HEK293 (cell line): Measurements from ENCODE around the gene PITPNC1.

Experiments
- CTCF ChIA-PET: fragments of 350-600 bp; formaldehyde crosslinking; extraction: SDS; loops from one replicate; lab custom pipeline; 2021; ENCODE audit warnings: antibody characterized with exemption; lab: Yijun Ruan, JAX
- POLR2A ChIA-PET: fragments of 300-600 bp; formaldehyde crosslinking; extraction: SDS; loops from one replicate; lab custom pipeline; 2020; ENCODE audit warnings: antibody characterized with exemption, inconsistent platforms; lab: Yijun Ruan, JAX
- H3K27ac ChIP-seq: fragments of 200-500 bp; sonication (Bioruptor generic); 2 replicates; pipeline ENCODE4 v1.5.1; 2014; ENCODE audit warnings: low read depth, low read length, control low read depth, inconsistent platforms; ENCODE audit errors: extremely low read depth
- H3K36me3 ChIP-seq, 2 experiments: fragments of 200-500 bp in 1 of 2; sonication (Bioruptor generic) in 1 of 2; 1 replicate in 1 of 2; 2 replicates in 1 of 2; pipeline ENCODE4 v1.5.1; 2014 to 2017; ENCODE audit warnings: inconsistent platforms in 2 of 2, low read length in 2 of 2; ENCODE audit not compliant: control insufficient read depth in 2 of 2, insufficient read depth in 1 of 2
- H3K4me1 ChIP-seq: fragments of 200-500 bp; sonication (Bioruptor generic); 2 replicates; pipeline ENCODE4 v1.5.1; 2014; ENCODE audit warnings: mild to moderate bottlenecking, low read length, inconsistent platforms; ENCODE audit not compliant: control insufficient read depth, insufficient read depth
- H3K4me3 ChIP-seq: 2 replicates; pipeline ENCODE4 v1.5.1; 2011; ENCODE audit warnings: low read depth, mild to moderate bottlenecking, control low read depth, low read length, moderate library complexity
- H3K9me3 ChIP-seq: fragments of 200-500 bp; sonication (Bioruptor generic); 2 replicates; pipeline ENCODE4 v1.5.1; 2014; ENCODE audit warnings: low read depth, low read length, inconsistent platforms; ENCODE audit not compliant: control insufficient read depth, insufficient read depth
- HOXD13 ChIP-seq: sonication (generic); formaldehyde crosslinking; IDR thresholded peaks from 2 replicates; pipeline ENCODE4 v1.8.0; 2022; ENCODE audit warnings: missing genetic modification reagents, borderline replicate concordance
- KLF1 ChIP-seq: fragments of 450-650 bp; formaldehyde crosslinking; IDR thresholded peaks from 2 replicates; pipeline ENCODE4 v1.5.1; 2016; ENCODE audit warnings: missing biosample characterization, missing genetic modification characterization
- KLF9 ChIP-seq: fragments of 450-650 bp; formaldehyde crosslinking; IDR thresholded peaks from 2 replicates; pipeline ENCODE4 v1.5.1; 2016; ENCODE audit warnings: missing biosample characterization, missing genetic modification characterization, low read depth
- SETDB1 ChIP-seq: IDR thresholded peaks from one replicate; pipeline ENCODE4 v1.6.1; 2017; ENCODE audit warnings: mild to moderate bottlenecking, low read length, moderate library complexity, mixed read lengths; ENCODE audit not compliant: insufficient read length
- YY1 ChIP-seq: fragments of 450-650 bp; formaldehyde crosslinking; IDR thresholded peaks from 2 replicates; pipeline ENCODE4 v1.5.1; 2018; ENCODE audit warnings: missing biosample characterization, missing genetic modification characterization
- ZBTB1 ChIP-seq: fragments of 450-650 bp; formaldehyde crosslinking; IDR thresholded peaks from 2 replicates; pipeline ENCODE4 v1.5.1; 2016; ENCODE audit warnings: missing biosample characterization, missing genetic modification characterization
- ZEB2 ChIP-seq: fragments of 450-650 bp; formaldehyde crosslinking; IDR thresholded peaks from 2 replicates; pipeline ENCODE4 v1.5.1; 2016; ENCODE audit warnings: missing biosample characterization, missing genetic modification characterization
- ZFP69B ChIP-seq: fragments of 450-650 bp; formaldehyde crosslinking; IDR thresholded peaks from 2 replicates; pipeline ENCODE4 v1.5.1; 2016; ENCODE audit warnings: missing biosample characterization, missing genetic modification characterization
- ZNF121 ChIP-seq: fragments of 450-650 bp; formaldehyde crosslinking; IDR thresholded peaks from 2 replicates; pipeline ENCODE4 v1.5.1; 2016; ENCODE audit warnings: missing biosample characterization, missing genetic modification characterization
- ZNF157 ChIP-seq: fragments of 450-650 bp; formaldehyde crosslinking; IDR thresholded peaks from 2 replicates; pipeline ENCODE4 v1.5.1; 2016; ENCODE audit warnings: missing biosample characterization, missing genetic modification characterization
- ZNF202 ChIP-seq: fragments of 450-650 bp; formaldehyde crosslinking; IDR thresholded peaks from 2 replicates; pipeline ENCODE4 v1.5.1; 2016; ENCODE audit warnings: missing biosample characterization, missing genetic modification characterization, borderline replicate concordance
- ZNF248 ChIP-seq: fragments of 450-650 bp; formaldehyde crosslinking; IDR thresholded peaks from 2 replicates; pipeline ENCODE4 v1.5.1; 2017; ENCODE audit warnings: missing biosample characterization, missing genetic modification characterization
- ZNF274 ChIP-seq, 2 experiments: fragments of 200-500 bp in 1 of 2; fragments of 450-650 bp in 1 of 2; sonication (Bioruptor generic) in 1 of 2; formaldehyde crosslinking in 1 of 2; IDR thresholded peaks; 2 replicates each; pipeline versions ENCODE4 v1.5.1 to v1.6.1; 2014 to 2016; ENCODE audit warnings: borderline replicate concordance in 1 of 2, inconsistent platforms in 1 of 2, low read length in 1 of 2, missing biosample characterization in 1 of 2, missing genetic modification characterization in 1 of 2
- ZNF292 ChIP-seq: fragments of 450-650 bp; formaldehyde crosslinking; IDR thresholded peaks from 2 replicates; pipeline ENCODE4 v1.5.1; 2016; ENCODE audit warnings: low read depth, missing biosample characterization, missing genetic modification characterization, borderline replicate concordance
- ZNF558 ChIP-seq: fragments of 450-650 bp; formaldehyde crosslinking; IDR thresholded peaks from 2 replicates; pipeline ENCODE4 v1.5.1; 2016; ENCODE audit warnings: missing biosample characterization, missing genetic modification characterization
- ZNF785 ChIP-seq: fragments of 450-650 bp; formaldehyde crosslinking; IDR thresholded peaks from 2 replicates; pipeline ENCODE4 v1.5.1; 2016; ENCODE audit warnings: missing biosample characterization, missing genetic modification characterization
- ZXDB ChIP-seq: fragments of 450-650 bp; formaldehyde crosslinking; IDR thresholded peaks from 2 replicates; pipeline ENCODE4 v1.5.1; 2016; ENCODE audit warnings: missing biosample characterization, missing genetic modification characterization
- TF ChIP-seq, protein P1 (sequence below): fragments of 450-650 bp; IDR thresholded peaks from 2 replicates; pipeline ENCODE4 v1.5.1; 2018; ENCODE audit warnings: missing biosample characterization, missing genetic modification characterization
- TF ChIP-seq, protein P2 (sequence below): fragments of 450-650 bp; formaldehyde crosslinking; optimal IDR thresholded peaks from 2 replicates; pipeline ENCODE3; 2016; ENCODE audit warnings: missing biosample characterization, mild to moderate bottlenecking, missing genetic modification characterization

PITPNC1 gene

DNA sequence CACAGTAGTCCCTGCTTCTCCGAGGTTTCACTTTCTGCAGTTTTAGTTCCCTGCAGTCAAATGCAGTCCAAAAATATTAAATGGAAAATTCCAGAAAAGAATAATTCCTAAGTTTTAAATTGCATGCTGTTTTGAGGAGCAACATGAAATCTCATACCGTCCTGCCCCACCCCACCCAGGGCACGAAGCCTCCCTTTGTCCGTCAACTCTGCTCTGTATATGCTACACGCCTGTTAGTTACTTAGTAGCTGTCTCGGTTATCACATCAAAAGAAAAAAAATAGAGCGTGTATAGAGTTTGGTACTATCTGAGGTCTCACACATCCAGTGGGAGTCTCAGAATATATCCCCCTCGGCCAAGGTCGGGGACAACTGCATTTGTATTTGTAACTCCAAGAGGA lies 211.2 kb downstream of the PITPNC1 start:
- H3K4me1 ChIP-seq, result peaks cover 15% of the 10 kb centered on the region
- H3K36me3 ChIP-seq, result no peaks in the 10 kb centered on the region
- H3K9me3 ChIP-seq, result no peaks in the 10 kb centered on the region
- ChIA-PET POLR2A (no interaction called here), CTCF (interaction anchor here (1.1 kb wide), 1 partner anchor 14 kb away, joined by 10 read pairs; no protein-coding TSS in a partner anchor)
- H3K27ac ChIP-seq, result no peak overlapping the region
- TF ChIP-seq KLF1 (tag by site-specific recombination), result no peak
- TF ChIP-seq, protein P1, sequence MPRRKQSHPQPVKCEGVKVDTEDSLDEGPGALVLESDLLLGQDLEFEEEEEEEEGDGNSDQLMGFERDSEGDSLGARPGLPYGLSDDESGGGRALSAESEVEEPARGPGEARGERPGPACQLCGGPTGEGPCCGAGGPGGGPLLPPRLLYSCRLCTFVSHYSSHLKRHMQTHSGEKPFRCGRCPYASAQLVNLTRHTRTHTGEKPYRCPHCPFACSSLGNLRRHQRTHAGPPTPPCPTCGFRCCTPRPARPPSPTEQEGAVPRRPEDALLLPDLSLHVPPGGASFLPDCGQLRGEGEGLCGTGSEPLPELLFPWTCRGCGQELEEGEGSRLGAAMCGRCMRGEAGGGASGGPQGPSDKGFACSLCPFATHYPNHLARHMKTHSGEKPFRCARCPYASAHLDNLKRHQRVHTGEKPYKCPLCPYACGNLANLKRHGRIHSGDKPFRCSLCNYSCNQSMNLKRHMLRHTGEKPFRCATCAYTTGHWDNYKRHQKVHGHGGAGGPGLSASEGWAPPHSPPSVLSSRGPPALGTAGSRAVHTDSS (tag by site-specific recombination), result no peak
- no peak for TF ChIP-seq ZNF248 (tag by site-specific recombination)
- TF ChIP-seq ZNF785 (tag by site-specific recombination), result no peak
- TF ChIP-seq, all 188 proteins: peak for 0
- H3K4me3 ChIP-seq, result no peak overlapping the region

DNA sequence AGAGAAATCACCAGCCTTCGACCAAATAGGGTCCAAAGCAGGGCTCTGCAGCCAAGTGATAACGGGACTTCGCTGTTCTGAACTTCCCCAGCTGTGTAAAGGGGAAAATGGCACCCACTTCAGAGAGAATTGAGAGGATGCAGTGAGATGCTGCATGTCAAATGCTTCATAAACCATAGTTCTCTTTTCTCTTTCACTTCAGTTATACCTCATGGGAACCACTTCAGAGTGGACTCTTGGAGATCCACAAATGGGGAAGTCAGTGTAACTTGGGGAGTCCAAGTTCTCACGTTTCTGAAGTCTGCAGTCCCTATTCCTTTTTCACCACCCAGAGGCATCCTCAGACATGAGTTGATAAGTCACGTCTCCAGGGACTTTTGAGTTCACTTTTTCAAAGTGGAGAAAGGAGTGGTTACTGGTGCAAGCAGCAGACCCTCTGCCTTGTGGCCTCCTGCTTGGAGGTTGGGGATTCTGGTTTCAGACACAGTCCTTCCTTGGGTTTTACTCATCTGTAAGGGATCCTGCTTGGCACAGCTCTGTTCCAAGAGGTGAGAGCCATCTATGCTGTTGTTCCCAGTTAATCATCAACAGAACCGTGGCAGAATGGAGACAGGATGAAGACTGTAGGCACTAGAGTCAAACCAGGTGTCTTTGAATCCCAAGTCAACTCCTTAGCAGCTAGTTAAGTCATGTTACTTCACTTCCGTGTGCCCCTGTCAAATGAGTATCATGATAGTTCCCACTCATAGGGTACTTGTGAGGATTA lies 217.2 kb downstream of the PITPNC1 start:
- Histone ChIP-seq H3K4me1 (no peaks in the 10 kb centered on the region; the same call in 1 of the 2 replicates), H3K36me3 (no peaks in the 10 kb centered on the region; a peak in 1 of 3 replicates), H3K9me3 (no peaks in the 10 kb centered on the region), H3K4me3 (no peak overlapping the region), H3K27ac (no peak overlapping the region)
- no peak for TF ChIP-seq ZNF157 (tag by site-specific recombination)
- TF ChIP-seq, protein P2, sequence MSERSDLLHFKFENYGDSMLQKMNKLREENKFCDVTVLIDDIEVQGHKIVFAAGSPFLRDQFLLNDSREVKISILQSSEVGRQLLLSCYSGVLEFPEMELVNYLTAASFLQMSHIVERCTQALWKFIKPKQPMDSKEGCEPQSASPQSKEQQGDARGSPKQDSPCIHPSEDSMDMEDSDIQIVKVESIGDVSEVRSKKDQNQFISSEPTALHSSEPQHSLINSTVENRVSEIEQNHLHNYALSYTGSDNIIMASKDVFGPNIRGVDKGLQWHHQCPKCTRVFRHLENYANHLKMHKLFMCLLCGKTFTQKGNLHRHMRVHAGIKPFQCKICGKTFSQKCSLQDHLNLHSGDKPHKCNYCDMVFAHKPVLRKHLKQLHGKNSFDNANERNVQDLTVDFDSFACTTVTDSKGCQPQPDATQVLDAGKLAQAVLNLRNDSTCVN (tag by site-specific recombination), result no peak
- no peak for TF ChIP-seq ZEB2 (tag by site-specific recombination)
- TF ChIP-seq ZXDB, result no peak
- no peak for TF ChIP-seq YY1 (tag by site-specific recombination)
- no peak for TF ChIP-seq SETDB1
- TF ChIP-seq ZNF274 (IDR thresholded peaks at IDR 0.05; ENCODE audit: low read length), result no peak
- TF ChIP-seq ZNF274 (tag by site-specific recombination; IDR thresholded peaks at IDR 0.05; ENCODE audit: borderline replicate concordance), result no peak
- TF ChIP-seq ZFP69B (tag by site-specific recombination), result no peak
- no peak for TF ChIP-seq ZNF202
- no peak for TF ChIP-seq KLF9 (tag by site-specific recombination)
- no peak for TF ChIP-seq HOXD13 (CRISPR knock-in tag)
- TF ChIP-seq ZNF785 (tag by site-specific recombination), result no peak
- CTCF ChIA-PET, result interaction anchor here (0.6 to 2.0 kb wide), 6 partner anchors 9 to 215 kb away, joined by 3 to 9 read pairs (median 4); no protein-coding TSS in a partner anchor
- POLR2A ChIA-PET, result no interaction called here

DNA sequence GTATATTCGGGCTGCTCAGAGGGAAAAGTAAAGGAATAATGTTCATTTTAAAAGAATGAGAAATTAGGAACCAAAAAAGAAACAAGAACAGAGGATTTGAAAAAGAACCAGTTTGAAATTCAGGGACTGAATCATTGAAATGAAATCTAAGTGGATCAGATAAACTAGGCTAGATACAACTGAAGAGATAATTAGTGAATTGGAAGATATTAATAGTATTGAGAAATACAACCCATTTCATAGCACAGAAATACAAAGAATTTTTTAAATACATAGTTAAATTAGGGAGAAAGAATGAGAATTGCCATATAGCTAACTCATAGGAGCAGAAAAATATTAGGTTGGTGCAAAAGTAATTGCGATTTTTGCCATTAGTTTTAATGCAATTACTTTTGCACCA lies 223.3 kb downstream of the PITPNC1 start:
- no peak overlapping the region for H3K27ac ChIP-seq
- CTCF ChIA-PET, result interaction anchor here (1.1 to 1.7 kb wide), 2 partner anchors 11 to 16 kb away, joined by 3 read pairs; no protein-coding TSS in a partner anchor
- no peaks in the 10 kb centered on the region for H3K4me1 ChIP-seq
- H3K4me3 ChIP-seq, result no peak overlapping the region
- POLR2A ChIA-PET, result no interaction called here
- TF ChIP-seq ZBTB1 (tag by site-specific recombination) (no peak), ZNF121 (no peak), ZNF292 (tag by site-specific recombination) (no peak), ZNF202 (no peak), ZNF558 (tag by site-specific recombination) (no peak)
- no peaks in the 10 kb centered on the region for H3K9me3 ChIP-seq
- H3K36me3 ChIP-seq, result no peaks in the 10 kb centered on the region; a peak in 1 of 3 replicates
